Mesenchymal stem cell (in vitro differentiated cells and primary cell): ENCODE results near the gene COG7.
A peak's percentile ranks its signal among the peaks of the same experiment; 100 is the strongest.

Experiments used
- DNase-seq: peaks from one replicate; pipeline ENCODE4 v3.0.0-alpha.2; 2013
- H2AFZ ChIP-seq: one replicate; pipeline ENCODE4 v1.6.1; 2013; ENCODE audit warnings: low read depth, mild to moderate bottlenecking, control low read depth, inconsistent platforms, low read length, moderate library complexity
- H2AK5ac ChIP-seq: 2 replicates; pipeline ENCODE4 v1.6.1; 2013; ENCODE audit warnings: low read length, moderate library complexity, mild to moderate bottlenecking, inconsistent platforms; ENCODE audit not compliant: severe bottlenecking
- H2BK120ac ChIP-seq: one replicate; pipeline ENCODE4 v1.6.1; 2013; ENCODE audit warnings: low read depth, mild to moderate bottlenecking, inconsistent platforms, low read length, moderate library complexity
- H2BK12ac ChIP-seq, 2 experiments: one replicate each; pipeline ENCODE4 v1.6.1; 2013; ENCODE audit warnings: inconsistent platforms in 2 of 2, low read length in 2 of 2, mild to moderate bottlenecking in 2 of 2, moderate library complexity in 2 of 2, control low read depth in 1 of 2
- H2BK15ac ChIP-seq: one replicate; pipeline ENCODE4 v1.6.1; 2013; ENCODE audit warnings: mild to moderate bottlenecking, low read depth, inconsistent platforms; ENCODE audit not compliant: poor library complexity, severe bottlenecking
- H2BK5ac ChIP-seq: 2 replicates; pipeline ENCODE4 v1.6.1; 2013; ENCODE audit warnings: low read depth, mild to moderate bottlenecking, low read length, control low read depth, inconsistent platforms; ENCODE audit not compliant: poor library complexity, severe bottlenecking
- H3K14ac ChIP-seq, 2 experiments: one replicate each; pipeline ENCODE4 v1.6.1; 2013; ENCODE audit warnings: inconsistent platforms in 2 of 2, low read length in 2 of 2, control low read depth in 1 of 2, mild to moderate bottlenecking in 1 of 2, moderate library complexity in 1 of 2
- H3K18ac ChIP-seq, 2 experiments: one replicate each; pipeline ENCODE4 v1.6.1; 2013; ENCODE audit warnings: inconsistent platforms in 2 of 2, low read length in 2 of 2, control low read depth in 1 of 2, low read depth in 1 of 2, mild to moderate bottlenecking in 1 of 2
- H3K23ac ChIP-seq, 2 experiments: one replicate each; pipeline ENCODE4 v1.6.1; 2013; ENCODE audit warnings: inconsistent platforms in 2 of 2, low read length in 2 of 2, mild to moderate bottlenecking in 2 of 2, moderate library complexity in 2 of 2, control low read depth in 1 of 2
- H3K27ac ChIP-seq: 2 replicates; pipeline ENCODE4 v1.5.1; 2013; ENCODE audit warnings: mild to moderate bottlenecking, moderate library complexity, low read length, control low read depth, inconsistent platforms; ENCODE audit not compliant: poor library complexity, severe bottlenecking
- H3K27me3 ChIP-seq, 2 experiments: 2 replicates each; pipeline versions ENCODE4 v1.6.1 to v1.7.0; 2013; ENCODE audit warnings: low read length in 2 of 2, mild to moderate bottlenecking in 2 of 2, moderate library complexity in 2 of 2, control low read depth in 1 of 2, inconsistent platforms in 1 of 2; ENCODE audit not compliant: control insufficient read depth in 1 of 2, insufficient read depth in 1 of 2
- H3K36me3 ChIP-seq, 2 experiments: 2 replicates each; pipeline versions ENCODE4 v1.6.1 to v1.7.0; 2013; ENCODE audit warnings: low read length in 2 of 2, control low read depth in 1 of 2, inconsistent platforms in 1 of 2, low read depth in 1 of 2, mild to moderate bottlenecking in 1 of 2; ENCODE audit not compliant: insufficient read depth in 2 of 2, control insufficient read depth in 1 of 2
- H3K4ac ChIP-seq, 2 experiments: one replicate each; pipeline ENCODE4 v1.6.1; 2013; ENCODE audit warnings: inconsistent platforms in 2 of 2, low read length in 2 of 2, mild to moderate bottlenecking in 2 of 2, moderate library complexity in 2 of 2, control low read depth in 1 of 2, low read depth in 1 of 2
- H3K4me1 ChIP-seq: 2 replicates; pipeline ENCODE4 v1.6.1; 2013; ENCODE audit warnings: low read depth, low read length, control low read depth; ENCODE audit not compliant: control insufficient read depth, insufficient read depth
- H3K4me2 ChIP-seq: 2 replicates; pipeline ENCODE4 v1.6.1; 2013; ENCODE audit warnings: low read length, mild to moderate bottlenecking, inconsistent platforms; ENCODE audit not compliant: poor library complexity, severe bottlenecking
- H3K4me3 ChIP-seq, 2 experiments: 2 replicates each; pipeline versions ENCODE4 v1.5.1 to v1.7.0; 2013; ENCODE audit warnings: low read length in 2 of 2, mild to moderate bottlenecking in 2 of 2, control low read depth in 1 of 2, low read depth in 1 of 2; ENCODE audit not compliant: insufficient read depth in 1 of 2
- H3K79me1 ChIP-seq: replicated peaks from 2 replicates; pipeline ENCODE4 v1.6.1; 2013; ENCODE audit warnings: mild to moderate bottlenecking, control low read depth, low read length, inconsistent platforms; ENCODE audit not compliant: poor library complexity, severe bottlenecking
- H3K9ac ChIP-seq: 2 replicates; pipeline ENCODE4 v1.7.0; 2013; ENCODE audit warnings: mild to moderate bottlenecking, low read length, moderate library complexity
- H3K9me3 ChIP-seq: 2 replicates; pipeline ENCODE4 v1.7.0; 2013; ENCODE audit warnings: mild to moderate bottlenecking, low read length; ENCODE audit not compliant: control insufficient read depth
- H4K8ac ChIP-seq: one replicate; pipeline ENCODE4 v1.6.1; 2013; ENCODE audit warnings: inconsistent platforms, mild to moderate bottlenecking, low read length, moderate library complexity
- H4K91ac ChIP-seq: one replicate; pipeline ENCODE4 v1.6.1; 2013; ENCODE audit warnings: mild to moderate bottlenecking, low read length, inconsistent platforms
- WGBS: methylation state at CpG from one replicate; pipeline ENCODE4 v1.1.7; 2013; ENCODE audit warnings: mixed read lengths; 5-methylcytosine and 5-hydroxymethylcytosine counted together

The COG7 gene

GRCh38 chr16:23496821-23497542 lies 44.0 kb upstream of the COG7 start:
- no peak overlapping the region for H2AFZ ChIP-seq
- no peak overlapping the region for H3K4ac ChIP-seq
- DNase-seq: peak; percentile 24
- no peak overlapping the region for H2BK5ac ChIP-seq
- peak overlapping the region; percentile 84 for H3K9ac ChIP-seq
- no peak overlapping the region for H3K18ac ChIP-seq
- H3K36me3 ChIP-seq: peaks cover 37 to 41% of the 10 kb centered on the region in 2 experiments
- H3K9me3 ChIP-seq: no peaks in the 10 kb centered on the region
- H3K27me3 ChIP-seq: no peaks in the 10 kb centered on the region
- H4K8ac ChIP-seq: no peak overlapping the region
- peak overlapping the region; percentile 5 for H3K4me2 ChIP-seq
- no peak overlapping the region for H2BK120ac ChIP-seq
- 78% methylated on average over 10 of the region's 12 CpGs for WGBS
- H3K4me3 ChIP-seq: peak overlapping the region in 1 of 2 experiments; percentile 65
- H2BK12ac ChIP-seq: no peak overlapping the region
- no peak overlapping the region for H3K14ac ChIP-seq
- peak overlapping the region; percentile 83 for H3K27ac ChIP-seq
- peaks cover 27% of the 10 kb centered on the region for H3K79me1 ChIP-seq
- H3K4me1 ChIP-seq: peaks cover 44% of the 10 kb centered on the region
- no peak overlapping the region for H4K91ac ChIP-seq
- no peak overlapping the region for H3K23ac ChIP-seq
- H2BK15ac ChIP-seq: no peak overlapping the region
- H2AK5ac ChIP-seq: no peak overlapping the region

- no peak overlapping the region for H2BK5ac ChIP-seq
- peaks cover 38 to 50% of the 10 kb centered on the region in 2 experiments for H3K36me3 ChIP-seq
- H2AK5ac ChIP-seq: no peak overlapping the region
- H2BK15ac ChIP-seq: no peak overlapping the region
- H3K79me1 ChIP-seq: peaks cover 29% of the 10 kb centered on the region
- H3K23ac ChIP-seq: no peak overlapping the region
- no peak overlapping the region for H4K91ac ChIP-seq
- no peak overlapping the region for H3K4ac ChIP-seq
- H3K4me1 ChIP-seq: peaks cover 46% of the 10 kb centered on the region
- no peak for DNase-seq
- H2AFZ ChIP-seq: no peak overlapping the region
- H4K8ac ChIP-seq: no peak overlapping the region
- H3K27me3 ChIP-seq: no peaks in the 10 kb centered on the region
- 86% methylated on average over 1 of the region's 4 CpGs for WGBS
- no peak overlapping the region for H3K4me2 ChIP-seq
- H3K4me3 ChIP-seq: no peak overlapping the region
- no peak overlapping the region for H2BK12ac ChIP-seq
- no peak overlapping the region for H3K9ac ChIP-seq
- no peak overlapping the region for H3K27ac ChIP-seq
- H3K9me3 ChIP-seq: no peaks in the 10 kb centered on the region
- H3K18ac ChIP-seq: no peak overlapping the region
- H2BK120ac ChIP-seq: no peak overlapping the region
- no peak overlapping the region for H3K14ac ChIP-seq
Measured at GRCh38 chr16:23495671-23496070, 42.7 kb upstream of the COG7 start.

DNA sequence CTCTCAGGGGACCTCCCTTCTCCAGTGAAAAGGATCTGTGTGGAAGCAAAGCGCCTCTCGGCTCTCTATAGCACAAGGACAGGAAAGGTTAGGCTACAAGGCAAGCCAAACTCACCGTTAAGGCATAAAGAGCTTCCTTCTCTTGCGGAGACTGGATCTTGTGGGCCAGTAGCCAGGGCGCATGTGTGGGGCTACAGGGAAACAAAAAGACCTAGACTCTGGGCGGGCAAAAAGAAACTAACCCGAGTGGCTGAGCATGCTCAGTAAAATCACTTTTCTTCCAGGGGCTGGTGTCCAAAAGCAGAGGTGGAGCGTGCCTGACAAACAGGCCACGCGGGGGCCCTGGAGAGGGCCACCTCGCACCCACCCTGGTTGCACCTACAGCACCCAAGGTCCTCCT lies 41.2 kb upstream of the COG7 start:
- Histone ChIP-seq H3K9ac (no peak overlapping the region), H2BK15ac (no peak overlapping the region), H3K4ac (no peak overlapping the region), H3K27me3 (no peaks in the 10 kb centered on the region), H3K14ac (no peak overlapping the region), H3K9me3 (no peaks in the 10 kb centered on the region), H3K36me3 (peaks cover 35 to 64% of the 10 kb centered on the region in 2 experiments), H2AFZ (no peak overlapping the region), H2AK5ac (peak overlapping the region; percentile 64), H4K8ac (no peak overlapping the region), H4K91ac (no peak overlapping the region), H2BK5ac (no peak overlapping the region), H3K4me3 (no peak overlapping the region), H3K4me1 (peaks cover 39% of the 10 kb centered on the region), H2BK120ac (no peak overlapping the region), H3K27ac (no peak overlapping the region), H2BK12ac (no peak overlapping the region), H3K4me2 (no peak overlapping the region), H3K79me1 (peaks cover 32% of the 10 kb centered on the region), H3K18ac (no peak overlapping the region), H3K23ac (no peak overlapping the region)
- no peak for DNase-seq
- 97% methylated on average over 11 of the region's 11 CpGs for WGBS

GRCh38 chr16:23491490-23492391 lies 38.8 kb upstream of the COG7 start:
- Histone ChIP-seq H3K36me3 (peaks cover 55 to 87% of the 10 kb centered on the region in 2 experiments), H4K8ac (no peak overlapping the region), H2AFZ (no peak overlapping the region), H3K23ac (no peak overlapping the region), H2AK5ac (peak overlapping the region; percentile 76), H3K4me1 (peaks cover 31% of the 10 kb centered on the region), H3K4me3 (no peak overlapping the region), H3K18ac (no peak overlapping the region), H2BK120ac (no peak overlapping the region), H2BK15ac (no peak overlapping the region), H3K27ac (peak overlapping the region; percentile 72), H3K27me3 (no peaks in the 10 kb centered on the region), H3K4me2 (peak overlapping the region; percentile 43), H3K9ac (no peak overlapping the region), H3K14ac (no peak overlapping the region), H2BK5ac (peak overlapping the region; percentile 38), H2BK12ac (no peak overlapping the region), H3K9me3 (no peaks in the 10 kb centered on the region), H3K4ac (no peak overlapping the region), H4K91ac (no peak overlapping the region), H3K79me1 (peaks cover 46% of the 10 kb centered on the region)
- 85% methylated on average over 11 of the region's 14 CpGs for WGBS
- no peak for DNase-seq
